ENCODE measurements around the gene NF2. TPM values are rescaled to one million over a fixed set of nuclear protein-coding genes. Genes with fewer than 3 reads are reported as not detected.

Gene NF2
- total RNA-seq, 1 donor from 2014 or later, result 73.0 TPM

DNA sequence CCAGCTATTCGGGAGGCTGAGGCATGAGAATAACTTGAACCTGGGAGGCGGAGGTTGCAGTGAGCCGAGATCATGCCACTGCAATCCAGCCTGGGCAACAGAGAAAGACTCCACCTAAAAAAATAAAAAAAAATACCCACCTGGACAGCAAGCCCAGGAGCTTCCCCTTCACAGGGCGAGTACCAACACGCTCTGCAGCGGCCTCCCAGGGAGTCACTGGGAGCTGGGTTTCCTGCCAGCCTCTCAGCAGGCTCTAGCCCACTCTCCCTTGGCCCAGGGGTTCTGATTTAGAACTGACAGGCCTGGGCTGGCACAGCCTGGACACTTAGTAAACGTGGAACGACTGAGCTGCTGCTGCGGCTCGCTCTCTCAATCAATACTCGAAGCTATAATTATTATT is 114.4 kb downstream of the NF2 start:
- H3K27ac Mint-ChIP-seq (ENCODE audit: unreplicated experiment), result no peak overlapping the region
- H3K9me3 Mint-ChIP-seq (ENCODE audit: low read depth), result peaks cover 2% of the 10 kb centered on the region
- no peak overlapping the region for H3K4me3 Mint-ChIP-seq (ENCODE audit: unreplicated experiment)
- no peak for DNase-seq (ENCODE audit: low spot score)
- no peaks in the 10 kb centered on the region for H3K36me3 Mint-ChIP-seq (ENCODE audit: low read depth)
- TF ChIP-seq CTCF (IDR thresholded peaks at IDR 0.05), result no peak
- H3K4me1 Mint-ChIP-seq (ENCODE audit: low read depth), result no peaks in the 10 kb centered on the region
- H3K27me3 Mint-ChIP-seq (ENCODE audit: low read depth), result peaks cover 46% of the 10 kb centered on the region

DNA sequence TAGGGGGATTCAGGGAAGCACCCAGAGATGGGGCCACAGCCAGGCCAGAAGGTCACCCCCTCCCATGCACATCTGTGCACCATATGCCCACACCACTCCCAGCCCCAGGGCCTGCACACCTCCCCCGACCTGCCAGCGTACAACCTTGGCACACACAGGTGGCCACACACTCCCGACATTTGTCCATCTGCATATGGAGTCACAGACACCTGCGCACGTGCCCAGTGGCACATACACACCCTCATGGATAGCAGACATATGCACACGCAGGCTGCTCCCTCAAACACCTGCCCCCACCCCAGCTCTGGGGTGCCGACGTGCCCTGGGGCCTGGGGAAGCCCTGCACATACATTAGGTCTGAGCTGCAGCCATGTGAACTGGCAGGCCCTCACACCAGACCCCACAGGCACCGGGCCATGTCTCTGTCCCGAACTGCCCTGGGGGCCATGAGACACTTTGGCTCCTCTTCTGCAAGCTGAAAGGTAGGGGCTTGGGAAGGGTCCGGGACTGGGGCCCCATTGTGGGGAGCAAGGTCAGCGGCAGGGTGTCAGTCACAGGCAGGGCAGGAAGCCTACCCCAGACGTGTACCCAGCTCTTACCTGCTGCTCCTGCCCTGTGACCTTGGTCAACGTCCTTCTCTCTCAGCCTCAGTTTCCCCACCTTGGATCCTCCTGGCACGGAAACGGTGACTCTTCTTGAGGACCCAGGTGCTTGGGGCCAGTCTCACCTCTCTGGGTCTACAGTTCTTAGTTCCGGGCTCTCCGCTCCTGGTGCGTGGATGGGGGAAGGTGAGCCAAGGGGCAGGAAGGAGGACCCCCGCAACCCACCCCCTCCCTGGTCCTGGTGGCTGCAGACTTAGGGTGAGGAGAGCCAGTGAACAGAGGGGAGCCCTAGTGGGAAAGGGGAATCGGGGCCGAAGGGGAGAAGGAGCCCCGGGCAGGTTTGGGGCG is 115.8 kb downstream of the NF2 start:
- Mint-ChIP-seq H3K9me3 (ENCODE audit: low read depth) (peaks cover 2% of the 10 kb centered on the region), H3K27ac (ENCODE audit: unreplicated experiment) (no peak overlapping the region), H3K4me1 (ENCODE audit: low read depth) (no peaks in the 10 kb centered on the region), H3K27me3 (ENCODE audit: low read depth) (peaks cover 40% of the 10 kb centered on the region), H3K4me3 (ENCODE audit: unreplicated experiment) (no peak overlapping the region), H3K36me3 (ENCODE audit: low read depth) (no peaks in the 10 kb centered on the region)
- no peak for DNase-seq (ENCODE audit: low spot score)
- no peak for TF ChIP-seq CTCF (IDR thresholded peaks at IDR 0.05)

DNA sequence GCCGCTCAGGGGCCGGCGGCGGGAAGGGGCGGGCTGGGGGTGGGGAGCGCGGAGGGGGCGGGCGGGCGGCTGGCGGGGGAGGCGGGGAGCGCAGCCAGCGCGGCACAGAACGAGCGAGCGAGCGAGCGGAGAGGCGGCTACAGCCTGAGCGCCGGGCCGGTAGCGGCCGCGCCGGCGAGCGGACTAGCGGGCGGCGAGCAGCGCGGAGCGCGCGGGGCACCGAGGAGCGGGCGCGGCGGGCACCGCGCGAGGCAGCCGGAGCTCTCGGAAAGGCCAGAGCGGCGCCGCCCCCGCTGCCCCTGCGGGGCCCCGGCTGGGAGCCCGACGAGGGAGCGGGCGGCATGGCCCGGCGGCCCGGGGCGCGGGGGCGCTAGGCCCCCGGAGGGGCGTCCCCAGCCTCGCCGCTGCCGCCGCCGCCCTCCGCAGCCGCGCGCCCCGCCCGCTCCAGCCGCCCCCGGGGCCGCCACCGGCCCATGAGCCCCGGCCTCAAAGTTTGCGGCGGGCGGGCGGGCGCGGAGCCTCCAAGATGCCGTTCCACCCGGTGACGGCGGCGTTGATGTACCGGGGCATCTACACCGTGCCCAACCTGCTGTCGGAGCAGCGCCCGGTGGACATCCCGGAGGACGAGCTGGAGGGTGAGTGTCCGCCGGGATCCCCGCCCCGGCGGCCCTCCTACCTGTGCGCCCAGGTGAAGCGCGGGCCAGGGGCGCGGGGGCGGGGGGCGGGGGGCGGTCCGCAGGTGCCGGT is 116.6 kb downstream of the NF2 start, which contains the start of gene CABP7:
TSS of gene CABP7 (plus strand) at position 105 of the 747 bp plus-strand sequence. CDS start at position 527, 422 bp downstream.
- peaks cover 2% of the 10 kb centered on the region for H3K9me3 Mint-ChIP-seq (ENCODE audit: low read depth)
- no peaks in the 10 kb centered on the region for H3K4me1 Mint-ChIP-seq (ENCODE audit: low read depth)
- no peak for DNase-seq (ENCODE audit: low spot score)
- peak within 1 kb of the TSS; percentile 41 for H3K4me3 Mint-ChIP-seq (ENCODE audit: unreplicated experiment)
- H3K27ac Mint-ChIP-seq (ENCODE audit: unreplicated experiment), result no peak within 1 kb of the TSS
- no peak for TF ChIP-seq CTCF (IDR thresholded peaks at IDR 0.05)
- peaks cover 33% of the 10 kb centered on the region for H3K27me3 Mint-ChIP-seq (ENCODE audit: low read depth)
- no peaks in the 10 kb centered on the region for H3K36me3 Mint-ChIP-seq (ENCODE audit: low read depth)

DNA sequence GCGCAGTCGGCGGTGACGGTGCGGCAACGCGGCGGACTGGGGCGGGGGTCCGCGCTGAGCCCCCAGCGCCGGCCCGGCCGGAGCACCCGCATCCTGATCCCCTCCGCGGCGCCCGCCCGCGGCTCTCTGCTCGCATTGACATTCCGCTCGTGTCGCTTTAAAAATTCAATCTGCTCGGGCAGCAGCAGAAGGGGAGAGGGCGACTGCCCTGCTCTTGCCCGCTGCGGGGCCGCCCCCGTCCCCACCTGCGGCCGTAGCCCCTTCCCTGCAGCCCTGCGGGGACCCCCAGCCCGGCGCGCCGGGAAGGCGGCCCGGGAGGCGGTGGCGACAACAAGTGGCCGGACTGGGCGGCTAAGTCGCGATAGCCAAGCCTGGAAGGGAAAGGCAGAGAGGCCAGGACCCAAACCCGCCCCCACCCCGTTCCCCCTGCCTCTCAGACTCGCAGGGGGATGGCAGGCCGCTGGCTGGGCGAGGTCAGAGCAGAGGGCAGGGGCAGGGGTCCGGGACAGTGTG is 117.4 kb downstream of the NF2 start:
- no peak overlapping the region for H3K27ac Mint-ChIP-seq (ENCODE audit: unreplicated experiment)
- peaks cover 2% of the 10 kb centered on the region for H3K9me3 Mint-ChIP-seq (ENCODE audit: low read depth)
- DNase-seq (ENCODE audit: low spot score), result no peak
- H3K36me3 Mint-ChIP-seq (ENCODE audit: low read depth), result no peaks in the 10 kb centered on the region
- no peak for TF ChIP-seq CTCF (IDR thresholded peaks at IDR 0.05)
- H3K4me1 Mint-ChIP-seq (ENCODE audit: low read depth), result no peaks in the 10 kb centered on the region
- H3K4me3 Mint-ChIP-seq (ENCODE audit: unreplicated experiment), result no peak overlapping the region
- peaks cover 35% of the 10 kb centered on the region for H3K27me3 Mint-ChIP-seq (ENCODE audit: low read depth)

DNA sequence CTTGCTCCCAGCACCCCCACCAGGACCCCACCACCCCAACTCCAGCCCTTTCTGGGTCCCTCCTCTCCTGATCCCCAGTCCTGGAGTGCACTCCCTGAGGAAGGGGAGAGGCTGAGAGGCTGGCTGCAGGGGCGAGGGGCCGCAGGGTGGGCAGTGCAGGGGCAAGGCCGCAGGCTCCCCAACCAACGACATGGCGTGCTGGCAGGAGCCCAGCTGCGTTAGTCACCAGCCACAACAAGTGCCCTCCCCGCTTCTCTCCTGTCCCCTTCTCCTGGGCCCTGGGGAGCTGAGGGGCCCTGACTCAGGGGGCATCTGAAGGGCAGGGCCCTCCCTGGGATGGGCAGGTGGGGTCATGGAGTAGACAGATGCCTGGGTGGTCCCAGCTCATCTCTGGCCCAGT is 118.7 kb downstream of the NF2 start:
- DNase-seq (ENCODE audit: low spot score), result no peak
- H3K36me3 Mint-ChIP-seq (ENCODE audit: low read depth), result no peaks in the 10 kb centered on the region
- no peaks in the 10 kb centered on the region for H3K4me1 Mint-ChIP-seq (ENCODE audit: low read depth)
- no peak overlapping the region for H3K27ac Mint-ChIP-seq (ENCODE audit: unreplicated experiment)
- peaks cover 26% of the 10 kb centered on the region for H3K27me3 Mint-ChIP-seq (ENCODE audit: low read depth)
- no peak for TF ChIP-seq CTCF (IDR thresholded peaks at IDR 0.05)
- no peaks in the 10 kb centered on the region for H3K9me3 Mint-ChIP-seq (ENCODE audit: low read depth)
- H3K4me3 Mint-ChIP-seq (ENCODE audit: unreplicated experiment), result no peak overlapping the region

All from chondrocyte (in vitro differentiated cells).